ENCODE data around the gene B4GALT4.
"Not testable (repeated sequence)": the region's sequence is repeated elsewhere in the genome, so short reads cannot be mapped to it uniquely, and the experiment has no call there.

The B4GALT4 gene

DNA sequence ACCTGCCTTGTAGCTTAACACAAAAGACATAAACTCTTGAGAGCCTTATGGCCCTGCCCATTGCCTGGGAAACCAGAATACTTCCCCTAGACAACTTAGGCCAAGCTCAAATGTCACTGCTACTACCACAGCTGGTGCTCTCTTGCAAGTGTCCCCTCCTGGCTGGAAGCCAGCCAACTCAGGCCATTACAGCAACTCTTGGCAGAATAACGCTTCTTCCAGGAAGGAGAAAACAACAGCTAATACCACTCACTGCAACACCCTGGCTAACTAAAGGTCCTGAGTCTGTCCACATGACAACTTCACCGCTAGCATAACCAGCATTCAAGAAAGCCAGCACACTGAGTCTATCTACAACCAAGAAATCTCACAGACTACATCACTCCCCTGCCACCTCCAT is 5.1 kb upstream of the B4GALT4 start:
- TF ChIP-seq, protein P1, sequence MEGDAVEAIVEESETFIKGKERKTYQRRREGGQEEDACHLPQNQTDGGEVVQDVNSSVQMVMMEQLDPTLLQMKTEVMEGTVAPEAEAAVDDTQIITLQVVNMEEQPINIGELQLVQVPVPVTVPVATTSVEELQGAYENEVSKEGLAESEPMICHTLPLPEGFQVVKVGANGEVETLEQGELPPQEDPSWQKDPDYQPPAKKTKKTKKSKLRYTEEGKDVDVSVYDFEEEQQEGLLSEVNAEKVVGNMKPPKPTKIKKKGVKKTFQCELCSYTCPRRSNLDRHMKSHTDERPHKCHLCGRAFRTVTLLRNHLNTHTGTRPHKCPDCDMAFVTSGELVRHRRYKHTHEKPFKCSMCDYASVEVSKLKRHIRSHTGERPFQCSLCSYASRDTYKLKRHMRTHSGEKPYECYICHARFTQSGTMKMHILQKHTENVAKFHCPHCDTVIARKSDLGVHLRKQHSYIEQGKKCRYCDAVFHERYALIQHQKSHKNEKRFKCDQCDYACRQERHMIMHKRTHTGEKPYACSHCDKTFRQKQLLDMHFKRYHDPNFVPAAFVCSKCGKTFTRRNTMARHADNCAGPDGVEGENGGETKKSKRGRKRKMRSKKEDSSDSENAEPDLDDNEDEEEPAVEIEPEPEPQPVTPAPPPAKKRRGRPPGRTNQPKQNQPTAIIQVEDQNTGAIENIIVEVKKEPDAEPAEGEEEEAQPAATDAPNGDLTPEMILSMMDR (IDR thresholded peaks at IDR 0.05; ENCODE audit: low read depth, low read length): no peak
- no peak overlapping the region for H3K4me3 ChIP-seq (ENCODE audit: low read depth, low read length)

DNA sequence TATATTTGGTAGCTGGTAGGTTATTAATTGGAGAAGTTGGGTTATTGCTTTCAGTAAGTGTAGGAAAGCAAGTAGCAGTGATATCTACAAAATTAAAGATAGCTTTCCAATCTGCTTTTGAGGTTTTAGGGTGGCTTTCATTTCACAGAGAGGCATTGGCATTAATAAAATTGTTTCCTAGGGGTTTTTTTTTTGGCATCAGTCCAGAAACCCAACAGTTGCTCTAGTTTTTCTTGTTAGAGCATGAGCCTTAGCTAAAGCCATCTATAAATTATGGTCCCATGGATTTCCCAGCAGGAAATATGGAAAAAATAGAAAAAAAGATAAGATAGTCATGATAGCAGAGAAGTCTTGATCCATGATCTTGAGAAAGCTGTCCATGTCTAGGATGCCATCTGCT is 3.0 kb upstream of the B4GALT4 start:
- TF ChIP-seq, protein P1 (IDR thresholded peaks at IDR 0.05; ENCODE audit: low read depth, low read length): no peak
- H3K4me3 ChIP-seq (ENCODE audit: low read depth, low read length): no peak overlapping the region

DNA sequence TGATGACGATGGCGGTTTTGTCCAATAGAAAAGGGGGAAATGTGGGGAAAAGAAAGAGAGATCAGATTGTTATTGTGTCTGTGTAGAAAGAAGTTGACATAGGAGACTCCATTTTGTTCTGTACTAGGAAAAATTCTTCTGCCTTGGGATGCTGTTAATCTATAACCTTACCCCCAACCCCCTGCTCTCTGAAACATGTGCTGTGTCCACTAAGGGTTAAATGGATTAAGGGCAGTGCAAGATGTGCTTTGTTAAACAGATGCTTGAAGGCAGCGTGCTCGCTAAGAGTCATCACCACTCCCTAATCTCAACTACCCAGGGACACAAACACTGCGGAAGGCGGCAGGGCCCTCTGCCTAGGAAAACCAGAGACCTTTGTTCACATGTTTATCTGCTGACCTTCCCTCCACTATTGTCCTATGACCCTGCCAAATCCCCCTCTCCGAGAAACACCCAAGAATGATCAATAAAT is 2.4 kb upstream of the B4GALT4 start:
- not testable (repeated sequence) for H3K4me3 ChIP-seq (ENCODE audit: low read depth, low read length)

DNA sequence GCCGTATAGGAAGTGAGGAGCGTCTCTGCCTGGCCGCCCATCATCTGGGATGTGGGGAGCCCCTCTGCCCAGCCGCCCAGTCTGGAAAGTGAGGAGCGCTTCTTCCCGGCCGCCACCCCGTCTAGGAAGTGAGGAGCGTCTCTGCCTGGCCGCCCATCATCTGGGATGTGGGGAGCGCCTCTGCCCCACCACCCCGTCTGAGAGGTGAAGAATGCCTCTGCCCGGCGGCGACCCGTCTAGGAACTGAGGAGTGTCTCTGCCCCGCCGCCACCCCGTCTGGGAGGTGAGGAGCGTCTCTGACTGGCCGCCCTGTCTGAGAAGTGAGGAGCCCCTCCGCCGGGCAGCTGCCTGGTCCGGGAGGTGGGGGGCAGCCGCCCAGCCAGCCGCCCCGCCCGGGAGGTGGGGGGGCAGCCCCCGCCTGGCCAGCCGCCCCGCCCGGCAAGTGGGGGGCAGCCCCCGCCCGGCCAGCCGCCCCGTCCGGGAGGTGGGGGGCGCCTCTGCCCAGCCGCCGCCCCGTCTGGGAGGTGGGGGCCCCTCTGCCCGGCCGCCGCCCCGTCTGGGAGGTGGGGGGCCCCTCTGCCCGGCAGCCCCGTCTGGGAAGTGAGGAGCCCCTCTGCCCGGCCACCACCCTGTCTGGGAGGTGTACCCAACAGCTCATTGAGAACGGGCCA is 1.8 kb upstream of the B4GALT4 start:
- H3K4me3 ChIP-seq (ENCODE audit: low read depth, low read length): not testable (repeated sequence)

DNA sequence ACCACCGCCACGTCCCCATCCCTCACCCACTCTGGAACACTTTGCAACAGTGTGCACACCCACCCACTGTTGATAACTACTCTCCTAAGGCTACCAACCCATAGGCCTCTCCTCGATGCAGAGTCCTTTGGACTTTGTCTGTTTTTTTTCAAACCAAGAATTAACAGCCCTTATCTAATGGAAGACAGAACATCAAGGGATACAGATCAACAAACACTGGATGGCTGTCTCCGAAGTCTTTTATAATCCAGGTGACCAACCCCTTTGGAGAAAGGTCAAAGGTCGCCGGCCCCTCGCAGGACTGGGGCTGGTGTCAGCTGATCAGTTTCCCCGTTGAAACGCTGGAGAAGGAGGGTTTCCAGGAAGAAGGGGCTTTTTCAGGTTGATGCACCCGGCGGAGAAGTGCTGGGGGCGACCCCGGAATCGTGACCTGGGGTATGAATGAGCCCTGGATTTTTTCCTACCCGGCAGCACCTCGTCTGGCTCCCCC is 532 bp downstream of the B4GALT4 start:
- TF ChIP-seq, protein P1 (IDR thresholded peaks at IDR 0.05; ENCODE audit: low read depth, low read length): no peak
- H3K4me3 ChIP-seq (ENCODE audit: low read depth, low read length): peak overlapping the region; percentile 66

DNA sequence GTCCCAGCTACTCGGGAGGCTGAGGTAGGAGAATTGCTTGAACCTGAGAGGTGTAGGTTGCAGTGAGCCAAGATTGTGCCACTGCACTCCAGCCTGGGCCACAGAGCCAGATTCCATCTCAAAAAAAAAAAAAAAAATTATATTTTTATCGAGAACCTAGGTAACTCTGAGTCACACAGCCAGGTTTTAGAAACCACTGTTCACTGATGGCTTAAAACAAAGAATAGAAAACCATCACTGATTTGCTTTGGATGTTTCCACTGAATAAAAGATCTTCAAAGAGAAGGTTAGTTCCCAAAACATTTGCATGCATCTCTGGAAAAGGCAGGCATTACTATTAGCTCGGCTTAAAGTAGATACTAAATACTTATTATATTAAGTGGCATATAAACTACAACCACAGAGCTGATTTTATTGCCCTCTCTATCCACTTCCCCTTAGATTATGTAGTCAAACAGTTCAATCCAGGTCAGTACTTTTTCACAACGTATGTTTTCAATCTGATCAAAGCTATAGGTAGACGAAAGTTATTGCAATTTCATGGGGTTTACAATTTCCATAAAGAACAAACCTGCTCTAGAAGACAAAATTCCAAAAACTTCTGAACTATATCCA is 1.4 kb downstream of the B4GALT4 start:
- TF ChIP-seq, protein P1 (IDR thresholded peaks at IDR 0.05; ENCODE audit: low read depth, low read length): no peak
- peak overlapping the region; percentile 66 for H3K4me3 ChIP-seq (ENCODE audit: low read depth, low read length)

DNA sequence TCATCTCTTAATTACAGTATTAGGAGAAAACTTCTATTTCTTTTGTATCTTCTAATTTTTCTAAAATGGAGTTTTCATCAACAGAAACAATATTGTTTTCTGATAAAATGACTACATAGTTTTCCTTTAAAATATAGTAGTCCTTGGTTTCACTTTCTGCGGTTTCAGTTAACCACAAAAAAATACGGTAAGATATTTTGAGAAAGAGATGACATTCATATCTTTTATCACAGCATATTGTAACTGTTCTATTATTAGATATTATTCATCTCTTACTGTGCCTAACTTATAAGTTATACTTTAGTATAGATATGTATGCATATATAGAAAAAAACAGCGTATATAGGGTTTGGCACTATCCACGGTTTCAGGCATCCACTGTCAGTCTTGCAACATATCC is 2.3 kb downstream of the B4GALT4 start:
- TF ChIP-seq, protein P1 (IDR thresholded peaks at IDR 0.05; ENCODE audit: low read depth, low read length): no peak
- 0 out of 2 replicates have a peak overlapping the region, but pooled peaks have one; percentile 1 for H3K4me3 ChIP-seq (ENCODE audit: low read depth, low read length)

DNA sequence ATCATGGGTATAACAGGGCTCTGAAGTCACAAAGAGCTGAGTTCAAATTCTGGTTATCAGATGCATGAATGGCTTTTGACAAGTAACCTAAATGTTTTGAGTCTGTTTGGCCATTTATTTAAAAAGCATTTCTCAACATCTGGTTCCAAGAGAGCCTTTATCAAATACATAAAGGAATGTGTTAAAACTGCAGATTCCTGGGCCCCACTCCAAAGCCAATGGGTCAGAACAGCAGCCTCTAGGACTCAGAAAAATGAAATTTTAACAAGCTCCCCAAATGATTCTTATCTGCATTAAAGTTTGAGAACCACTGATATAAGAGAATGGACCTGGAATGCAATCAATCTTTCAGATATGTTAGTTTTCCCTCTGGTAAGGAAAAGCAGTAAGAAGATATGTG is 3.4 kb downstream of the B4GALT4 start:
- no peak overlapping the region for H3K4me3 ChIP-seq (ENCODE audit: low read depth, low read length)
- TF ChIP-seq, protein P1 (IDR thresholded peaks at IDR 0.05; ENCODE audit: low read depth, low read length): no peak
